Spleen (tissue), 13 donors: ENCODE data around the gene POSTN. TPM values are rescaled to one million over a fixed set of nuclear protein-coding genes. Genes with fewer than 3 reads are reported as not detected.

Experiments
- DNase-seq: peaks from one replicate; pipeline ENCODE4 v3.0.0-alpha.2; 2020
- H3K27ac ChIP-seq, 8 donors: fragments of 200-600 bp; sonication (generic) in 7 of 8; 1 replicate in 4 of 8; 2 replicates in 4 of 8; pipeline versions ENCODE4 v1.5.0 to v1.8.0; 2016 to 2021; ENCODE audit warnings: inconsistent platforms in 4 of 8, mild to moderate bottlenecking in 4 of 8, moderate library complexity in 1 of 8
- H3K27me3 ChIP-seq, 7 donors: fragments of 200-600 bp; sonication (generic) in 6 of 7; replicated peaks in 1 of 7; 1 replicate in 4 of 7; 2 replicates in 3 of 7; pipeline versions ENCODE4 v1.5.0 to v1.8.0; 2016 to 2021; ENCODE audit warnings: inconsistent platforms in 3 of 7, mild to moderate bottlenecking in 1 of 7
- H3K36me3 ChIP-seq, 6 donors: fragments of 200-600 bp; sonication (generic) in 5 of 6; 1 replicate in 4 of 6; 2 replicates in 2 of 6; pipeline versions ENCODE4 v1.5.0 to v1.8.0; 2016 to 2021; ENCODE audit warnings: inconsistent platforms in 2 of 6
- H3K4me1 ChIP-seq, 6 donors: fragments of 200-600 bp; sonication (generic) in 5 of 6; 1 replicate in 3 of 6; 2 replicates in 3 of 6; pipeline versions ENCODE4 v1.5.0 to v1.8.0; 2016 to 2021; ENCODE audit warnings: inconsistent platforms in 3 of 6
- H3K4me3 ChIP-seq, 8 donors: fragments of 200-600 bp; sonication (generic) in 7 of 8; 1 replicate in 4 of 8; 2 replicates in 4 of 8; pipeline versions ENCODE4 v1.5.0 to v1.8.0; 2016 to 2021; ENCODE audit warnings: inconsistent platforms in 4 of 8, mild to moderate bottlenecking in 4 of 8, moderate library complexity in 2 of 8
- H3K9me3 ChIP-seq, 8 donors: fragments of 200-600 bp; sonication (generic) in 7 of 8; 1 replicate in 4 of 8; 2 replicates in 4 of 8; pipeline versions ENCODE4 v1.5.0 to v1.8.0; 2016 to 2021; ENCODE audit warnings: inconsistent platforms in 4 of 8
- CTCF ChIP-seq, 11 experiments: fragments of 200-600 bp in 7 of 11; fragments of 450-650 bp in 4 of 11; sonication (generic) in 4 of 11; IDR thresholded peaks in 8 of 11; conservative IDR thresholded peaks in 3 of 11; 1 replicate in 7 of 11; 2 replicates in 4 of 11; pipeline versions ENCODE4 v1.4.0 to v1.8.0; 2016 to 2021; ENCODE audit warnings: antibody characterized with exemption in 11 of 11, inconsistent platforms in 4 of 11, mild to moderate bottlenecking in 1 of 11
- POLR2A ChIP-seq, 3 donors: fragments of 450-650 bp; IDR thresholded peaks; one replicate each; pipeline ENCODE4 v1.5.1; 2017; ENCODE audit warnings: antibody characterized with exemption in 3 of 3, mild to moderate bottlenecking in 1 of 3
- POLR2AphosphoS5 ChIP-seq, 3 donors: sonication (generic); formaldehyde crosslinking; IDR thresholded peaks; one replicate each; pipeline ENCODE4 v1.5.1; 2017; ENCODE audit warnings: antibody characterized with exemption in 3 of 3
- WGBS, 5 donors: extraction: QIAGEN DNeasy Blood & Tissue Kit in 3 of 5; methylation state at CpG; one replicate each; pipeline versions ENCODE4 v1.1.5 to v1.1.7; 2013 to 2018; 5-methylcytosine and 5-hydroxymethylcytosine counted together
- intact Hi-C: fragments of 100-400 bp; cut with DNase I; formaldehyde crosslinking; loops from one replicate; pipeline ENCODE4 v1.15.0; 2023; ENCODE audit warnings: low total_unique reads
- long read RNA-seq, 2 donors: transcript quantifications; one replicate each; lab custom pipeline, GENCODE V29; 2026
- polyA plus RNA-seq, 3 donors: library from polyadenylated mRNA; stranded (reverse); fragments of 200-250 nt; gene quantifications; one replicate each; pipeline ENCODE4 v1.2.1, GENCODE V29; 2013
- total RNA-seq, 7 donors: library from RNA; depleted of rRNA in 3 of 7; stranded (reverse); fragments of >200 nt in 3 of 7; fragmentation: NEBNext Ultra II Directional in 4 of 7; extraction: Animal tissue kit (Norgen Biotek cat#: 25700) in 4 of 7; gene quantifications; one replicate each; pipeline versions ENCODE4 v1.1.0 to v1.2.1, GENCODE V29; 2016 to 2021
- donor health status: healthy with polysubstance abuse.
- donor health status: DM: no; HTN: no; CAD: no; lungs with moderate emphysema.
- donor health status: DM: no; HTN: no; CAD: no.
- donor health status: Bipolar disorder and iron deficiency.
- donor health status: healthy.
- donor health status: DM: no; HTN: no; CAD: no.
- donor health status: DM: yes; HTN: yes; CAD: no.

Gene POSTN
- total RNA-seq (1 to 10 TPM in 2 of 7 donors, under 1 TPM in 4, not detected in 1; 0.17 to 2.2 (median 0.46) TPM), polyA plus RNA-seq (1 to 10 TPM in 1 of 3 donors, under 1 TPM in 2; 0.68 to 1.2 (median 0.80) TPM)
- long read RNA-seq, donor 1, transcript POSTN-202 (22 exons, 3,196 nt) = minor isoform, 11 of 66 reads
- long read RNA-seq, donor 1, transcript POSTN-207 (2 exons, 1,159 nt) = minor isoform, 6 of 66 reads
- long read RNA-seq, donor 1, transcript POSTN-203 (23 exons, 3,373 nt) = minor isoform, 6 of 66 reads
- long read RNA-seq, donor 1, transcript POSTN-209 (21 exons, 3,214 nt) = major isoform, 15 of 66 reads
- long read RNA-seq, donor 1, partial matches to known transcripts = 18 of 66 reads
- long read RNA-seq, donor 1, other reads (novel, unspliced or antisense) = 0 of 66 reads
- long read RNA-seq, donor 2, transcript POSTN-202 (22 exons, 3,196 nt) = minor isoform, 5 of 43 reads
- long read RNA-seq, donor 2, transcript POSTN-209 (21 exons, 3,214 nt) = major isoform, 15 of 43 reads
- long read RNA-seq, donor 2, partial matches to known transcripts = 5 of 43 reads
- long read RNA-seq, donor 2, other reads (novel, unspliced or antisense) = 7 of 43 reads

GRCh38 chr13:37598597-37598996, at the start of gene POSTN:
TSS of gene POSTN (minus strand) at chr13:37598768. CDS start at chr13:37598726, 42 bp downstream.
- Histone ChIP-seq H3K4me1 (no peaks in the 10 kb centered on the region), H3K27ac (no peak within 1 kb of the TSS), H3K36me3 (no peaks in the 10 kb centered on the region), H3K9me3 (no peaks in the 10 kb centered on the region), H3K4me3 (no peak within 1 kb of the TSS), H3K27me3 (no peaks in the 10 kb centered on the region)
- TF ChIP-seq CTCF (IDR thresholded peaks at IDR 0.05 in 8 of 11, conservative IDR thresholded peaks at IDR 0.05 in 3 of 11) (no peak), POLR2AphosphoS5 (IDR thresholded peaks at IDR 0.05) (no peak), POLR2A (IDR thresholded peaks at IDR 0.05) (no peak)
- no peak for DNase-seq
- intact Hi-C loops = no loop called here
- 22 to 35% (median 29%) methylated on average over 6 of the region's 6 CpGs for WGBS, 5 donors

- TF ChIP-seq POLR2A (IDR thresholded peaks at IDR 0.05) = no peak
- TF ChIP-seq POLR2AphosphoS5 (IDR thresholded peaks at IDR 0.05) = no peak
- no peak for TF ChIP-seq CTCF (IDR thresholded peaks at IDR 0.05 in 8 of 11, conservative IDR thresholded peaks at IDR 0.05 in 3 of 11)
- intact Hi-C loops = no loop called here
- no peaks in the 10 kb centered on the region for H3K27me3 ChIP-seq
- WGBS, 5 donors = 35 to 53% (median 42%) methylated on average over 5 of the region's 5 CpGs
- H3K27ac ChIP-seq = no peak overlapping the region
- no peak overlapping the region for H3K4me3 ChIP-seq
- no peak for DNase-seq
- no peaks in the 10 kb centered on the region for H3K4me1 ChIP-seq
- no peaks in the 10 kb centered on the region for H3K36me3 ChIP-seq
- no peaks in the 10 kb centered on the region for H3K9me3 ChIP-seq
These were observed 48.6 kb upstream of the POSTN start for GRCh38 chr13:37647031-37647650.

GRCh38 chr13:37646531-37646930, 48.0 kb upstream of the POSTN start:
- no peak for TF ChIP-seq CTCF (IDR thresholded peaks at IDR 0.05 in 8 of 11, conservative IDR thresholded peaks at IDR 0.05 in 3 of 11)
- TF ChIP-seq POLR2AphosphoS5 (IDR thresholded peaks at IDR 0.05) = no peak
- TF ChIP-seq POLR2A (IDR thresholded peaks at IDR 0.05) = no peak
- H3K4me1 ChIP-seq = no peaks in the 10 kb centered on the region
- intact Hi-C loops = no loop called here
- H3K27me3 ChIP-seq = no peaks in the 10 kb centered on the region
- H3K27ac ChIP-seq = no peak overlapping the region
- H3K36me3 ChIP-seq = no peaks in the 10 kb centered on the region
- WGBS, 5 donors = 41 to 55% (median 45%) methylated on average over 3 of the region's 3 CpGs
- no peaks in the 10 kb centered on the region for H3K9me3 ChIP-seq
- no peak overlapping the region for H3K4me3 ChIP-seq
- DNase-seq = no peak

- Histone ChIP-seq H3K36me3 (no peaks in the 10 kb centered on the region), H3K4me1 (no peaks in the 10 kb centered on the region), H3K27me3 (no peaks in the 10 kb centered on the region), H3K9me3 (no peaks in the 10 kb centered on the region), H3K27ac (no peak overlapping the region), H3K4me3 (no peak overlapping the region)
- no peak for TF ChIP-seq CTCF (IDR thresholded peaks at IDR 0.05 in 8 of 11, conservative IDR thresholded peaks at IDR 0.05 in 3 of 11)
- TF ChIP-seq POLR2A (IDR thresholded peaks at IDR 0.05) = no peak
- TF ChIP-seq POLR2AphosphoS5 (IDR thresholded peaks at IDR 0.05) = no peak
- 44 to 51% (median 48%) methylated on average over 7 of the region's 7 CpGs for WGBS, 5 donors
- intact Hi-C loops = no loop called here
- DNase-seq = no peak
These were observed 46.7 kb upstream of the POSTN start for GRCh38 chr13:37645181-37645740.
